Activated naive CD4-positive, alpha-beta T cell treated with anti-CD3 and anti-CD28 coated beads, Interleukin-2, amount 50 U/mL, for 24 hours (primary cell): Measurements from ENCODE around the gene SERPINB7.

Experiments used
- H3K27ac Mint-ChIP-seq: one replicate; pipeline ENCODE4 v1.8.0; 2021; ENCODE audit warnings: mild to moderate bottlenecking, mixed read lengths
- H3K27me3 Mint-ChIP-seq: one replicate; pipeline ENCODE4 v1.8.0; 2021; ENCODE audit warnings: mixed read lengths
- H3K36me3 Mint-ChIP-seq: one replicate; pipeline ENCODE4 v1.8.0; 2021; ENCODE audit warnings: mixed read lengths
- H3K4me1 Mint-ChIP-seq: one replicate; pipeline ENCODE4 v1.8.0; 2021; ENCODE audit warnings: mixed read lengths
- H3K4me3 Mint-ChIP-seq: one replicate; pipeline ENCODE4 v1.8.0; 2021; ENCODE audit warnings: mild to moderate bottlenecking, mixed read lengths
- H3K9me3 Mint-ChIP-seq: one replicate; pipeline ENCODE4 v1.8.0; 2021; ENCODE audit warnings: mixed read lengths

SERPINB7 gene

GRCh38 chr18:63765837-63766236 is 9.4 kb upstream of the SERPINB7 start:
- H3K27ac Mint-ChIP-seq: no peak overlapping the region
- H3K4me3 Mint-ChIP-seq: no peak overlapping the region
- no peaks in the 10 kb centered on the region for H3K9me3 Mint-ChIP-seq
- H3K27me3 Mint-ChIP-seq: peaks cover 4% of the 10 kb centered on the region
- H3K36me3 Mint-ChIP-seq: no peaks in the 10 kb centered on the region
- H3K4me1 Mint-ChIP-seq: no peaks in the 10 kb centered on the region

- Mint-ChIP-seq H3K4me1 (no peaks in the 10 kb centered on the region), H3K36me3 (no peaks in the 10 kb centered on the region), H3K27ac (no peak overlapping the region), H3K4me3 (no peak overlapping the region), H3K9me3 (no peaks in the 10 kb centered on the region), H3K27me3 (peaks cover 4% of the 10 kb centered on the region)
Observed at GRCh38 chr18:63773551-63773950, 1.7 kb upstream of the SERPINB7 start.

GRCh38 chr18:63774511-63774910 is 707 bp upstream of the SERPINB7 start:
- H3K4me3 Mint-ChIP-seq: no peak overlapping the region
- no peak overlapping the region for H3K27ac Mint-ChIP-seq
- H3K36me3 Mint-ChIP-seq: no peaks in the 10 kb centered on the region
- H3K27me3 Mint-ChIP-seq: peaks cover 3% of the 10 kb centered on the region
- H3K4me1 Mint-ChIP-seq: no peaks in the 10 kb centered on the region
- no peaks in the 10 kb centered on the region for H3K9me3 Mint-ChIP-seq

GRCh38 chr18:63779386-63779785 is 4.2 kb downstream of the SERPINB7 start:
- Mint-ChIP-seq H3K4me1 (no peaks in the 10 kb centered on the region), H3K9me3 (no peaks in the 10 kb centered on the region), H3K27ac (no peak overlapping the region), H3K27me3 (peaks cover 4% of the 10 kb centered on the region), H3K36me3 (no peaks in the 10 kb centered on the region), H3K4me3 (no peak overlapping the region)

DNA sequence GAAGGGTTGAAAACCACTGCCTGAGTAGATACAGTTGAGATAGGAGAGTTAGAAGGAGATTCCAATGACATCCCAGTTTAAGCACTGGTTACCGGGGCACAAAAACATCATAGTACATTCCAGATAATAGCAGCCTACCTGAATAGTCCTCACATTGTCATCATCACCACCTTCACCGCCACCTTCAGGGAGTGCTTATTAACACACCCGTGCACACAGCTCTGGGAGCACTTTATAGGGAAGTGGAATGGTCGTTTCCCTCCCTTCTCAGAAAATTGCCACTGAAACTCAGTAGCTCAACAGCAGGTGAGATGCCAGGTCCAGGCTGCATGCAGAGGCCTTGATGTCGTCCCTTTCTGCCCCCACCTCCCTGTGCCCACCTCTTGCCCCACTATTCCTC is 8.2 kb downstream of the SERPINB7 start:
- Mint-ChIP-seq H3K27me3 (peaks cover 2% of the 10 kb centered on the region), H3K27ac (no peak overlapping the region), H3K36me3 (no peaks in the 10 kb centered on the region), H3K9me3 (no peaks in the 10 kb centered on the region), H3K4me1 (no peaks in the 10 kb centered on the region), H3K4me3 (no peak overlapping the region)

GRCh38 chr18:63784787-63785452 is 9.7 kb downstream of the SERPINB7 start:
- H3K27me3 Mint-ChIP-seq: peaks cover 2% of the 10 kb centered on the region
- H3K9me3 Mint-ChIP-seq: no peaks in the 10 kb centered on the region
- no peaks in the 10 kb centered on the region for H3K4me1 Mint-ChIP-seq
- no peaks in the 10 kb centered on the region for H3K36me3 Mint-ChIP-seq
- H3K27ac Mint-ChIP-seq: no peak overlapping the region
- no peak overlapping the region for H3K4me3 Mint-ChIP-seq

GRCh38 chr18:63787673-63788072 is 12.5 kb downstream of the SERPINB7 start:
- Mint-ChIP-seq H3K27me3 (no peaks in the 10 kb centered on the region), H3K9me3 (no peaks in the 10 kb centered on the region), H3K27ac (no peak overlapping the region), H3K4me1 (no peaks in the 10 kb centered on the region), H3K36me3 (no peaks in the 10 kb centered on the region), H3K4me3 (no peak overlapping the region)

DNA sequence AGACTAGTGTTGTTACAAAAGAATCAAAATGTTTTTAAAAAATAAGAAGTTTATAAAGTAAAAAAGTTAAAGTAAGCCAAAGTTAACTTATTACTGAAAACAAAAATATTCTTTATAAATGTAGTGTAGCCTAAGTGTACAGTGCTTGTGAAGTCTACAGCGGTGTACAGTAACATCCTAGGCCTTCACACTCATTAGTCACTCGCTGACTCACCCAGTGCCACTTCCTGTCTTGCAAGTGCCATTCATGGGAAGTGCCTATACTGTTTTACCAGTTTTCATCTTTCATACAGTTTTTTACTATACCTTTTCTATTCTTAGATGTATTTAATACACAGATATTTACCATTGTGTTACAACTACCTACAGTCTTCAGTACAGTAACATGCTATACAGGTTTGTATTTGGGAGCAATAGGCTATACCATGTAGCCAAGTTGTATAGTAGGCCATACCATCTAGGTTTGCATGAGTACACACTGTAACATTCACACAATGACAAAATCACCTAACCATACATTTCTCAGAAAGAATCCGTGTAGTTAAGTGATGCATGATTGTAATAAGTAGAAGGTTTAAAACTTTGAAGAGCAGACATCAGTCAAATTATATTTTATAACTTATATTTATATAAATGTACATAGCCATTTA is 13.4 kb downstream of the SERPINB7 start:
- Mint-ChIP-seq H3K27ac (no peak overlapping the region), H3K27me3 (no peaks in the 10 kb centered on the region), H3K36me3 (no peaks in the 10 kb centered on the region), H3K4me3 (no peak overlapping the region), H3K9me3 (no peaks in the 10 kb centered on the region), H3K4me1 (no peaks in the 10 kb centered on the region)

GRCh38 chr18:63789327-63789726 is 14.1 kb downstream of the SERPINB7 start:
- Mint-ChIP-seq H3K9me3 (no peaks in the 10 kb centered on the region), H3K4me3 (no peak overlapping the region), H3K27me3 (no peaks in the 10 kb centered on the region), H3K36me3 (no peaks in the 10 kb centered on the region), H3K27ac (no peak overlapping the region), H3K4me1 (no peaks in the 10 kb centered on the region)

GRCh38 chr18:63795606-63796005 is 20.4 kb downstream of the SERPINB7 start:
- no peaks in the 10 kb centered on the region for H3K36me3 Mint-ChIP-seq
- H3K4me3 Mint-ChIP-seq: no peak overlapping the region
- no peaks in the 10 kb centered on the region for H3K9me3 Mint-ChIP-seq
- no peak overlapping the region for H3K27ac Mint-ChIP-seq
- H3K27me3 Mint-ChIP-seq: peaks cover 4% of the 10 kb centered on the region
- no peaks in the 10 kb centered on the region for H3K4me1 Mint-ChIP-seq

DNA sequence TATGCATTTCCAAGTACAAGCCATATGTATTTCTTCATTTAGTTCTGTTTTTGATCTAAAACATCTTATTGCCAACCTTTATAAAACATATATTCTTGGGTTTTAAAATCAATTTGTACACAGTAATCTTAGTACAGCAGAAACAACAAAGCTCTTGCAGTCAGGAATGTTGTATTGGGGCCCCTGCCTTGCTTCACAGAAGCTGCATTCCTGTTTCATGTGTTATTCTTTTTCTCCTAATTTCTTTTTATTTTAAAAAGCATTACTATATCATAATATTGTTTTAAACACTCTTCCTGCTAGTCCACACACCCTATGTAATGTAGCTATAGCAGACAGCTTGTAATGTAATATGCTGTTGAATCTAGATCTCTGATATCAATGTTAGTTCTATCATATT is 24.0 kb downstream of the SERPINB7 start:
- Mint-ChIP-seq H3K4me3 (no peak overlapping the region), H3K27ac (no peak overlapping the region), H3K36me3 (no peaks in the 10 kb centered on the region), H3K4me1 (no peaks in the 10 kb centered on the region), H3K9me3 (no peaks in the 10 kb centered on the region), H3K27me3 (peaks cover 4% of the 10 kb centered on the region)

GRCh38 chr18:63801343-63801742 is 26.1 kb downstream of the SERPINB7 start:
- no peak overlapping the region for H3K4me3 Mint-ChIP-seq
- no peaks in the 10 kb centered on the region for H3K9me3 Mint-ChIP-seq
- no peaks in the 10 kb centered on the region for H3K27me3 Mint-ChIP-seq
- H3K27ac Mint-ChIP-seq: no peak overlapping the region
- H3K4me1 Mint-ChIP-seq: no peaks in the 10 kb centered on the region
- no peaks in the 10 kb centered on the region for H3K36me3 Mint-ChIP-seq

GRCh38 chr18:63808125-63808524 is 32.9 kb downstream of the SERPINB7 start:
- no peak overlapping the region for H3K27ac Mint-ChIP-seq
- H3K9me3 Mint-ChIP-seq: no peaks in the 10 kb centered on the region
- peaks cover 2% of the 10 kb centered on the region for H3K27me3 Mint-ChIP-seq
- no peaks in the 10 kb centered on the region for H3K4me1 Mint-ChIP-seq
- H3K36me3 Mint-ChIP-seq: no peaks in the 10 kb centered on the region
- no peak overlapping the region for H3K4me3 Mint-ChIP-seq

DNA sequence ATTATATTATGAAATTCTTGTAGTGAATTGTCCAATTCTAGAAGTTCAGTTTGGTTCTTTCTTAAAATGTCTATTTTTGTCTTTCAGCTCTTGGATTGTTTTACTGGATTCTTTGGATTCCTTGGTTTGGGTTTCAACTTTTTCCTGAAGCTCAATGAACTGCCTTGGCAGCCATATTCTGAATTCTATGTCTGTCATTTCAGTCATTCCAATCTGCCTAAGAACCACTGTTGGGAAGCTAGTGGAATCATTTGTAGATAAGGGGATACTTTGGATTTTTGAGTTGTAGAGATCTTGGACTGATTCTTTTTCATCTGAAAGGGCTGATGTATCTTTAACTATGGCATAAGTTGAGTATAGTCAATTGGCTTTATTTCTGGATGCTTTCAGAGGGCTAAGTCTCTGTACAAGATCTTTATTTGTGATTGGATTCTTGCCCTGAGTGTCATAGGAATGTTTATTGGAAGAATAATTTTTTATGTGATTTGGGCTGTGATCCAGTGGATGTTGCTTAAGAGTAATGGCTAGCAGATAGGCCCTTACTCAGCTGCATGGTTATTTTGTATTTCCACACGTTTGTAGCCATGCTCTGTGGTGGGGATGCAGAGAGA is 42.3 kb downstream of the SERPINB7 start:
- peaks cover 2% of the 10 kb centered on the region for H3K36me3 Mint-ChIP-seq
- no peak overlapping the region for H3K27ac Mint-ChIP-seq
- H3K4me3 Mint-ChIP-seq: no peak overlapping the region
- peaks cover 19% of the 10 kb centered on the region for H3K9me3 Mint-ChIP-seq
- peaks cover 7% of the 10 kb centered on the region for H3K27me3 Mint-ChIP-seq
- H3K4me1 Mint-ChIP-seq: no peaks in the 10 kb centered on the region

GRCh38 chr18:63818212-63818611 is 43.0 kb downstream of the SERPINB7 start:
- H3K27ac Mint-ChIP-seq: no peak overlapping the region

DNA sequence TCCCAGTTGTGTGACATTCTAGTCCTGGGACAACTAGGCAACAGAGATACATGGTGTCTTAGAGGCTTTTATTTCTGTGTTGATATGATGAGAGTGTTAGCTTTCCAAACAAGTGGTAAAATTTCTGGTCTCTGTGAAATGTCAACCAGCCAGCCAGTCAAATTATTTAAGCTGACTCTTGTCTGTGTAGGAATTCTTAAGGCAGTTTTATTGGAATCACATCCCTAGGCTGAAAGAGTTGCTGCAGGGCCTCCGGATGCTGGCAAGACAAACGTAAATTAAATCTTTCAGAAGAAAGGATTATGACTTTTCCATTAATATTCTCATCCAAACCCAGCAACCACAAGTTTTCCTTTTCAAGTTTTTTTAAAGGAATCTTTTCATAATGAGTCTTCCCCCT is 44.6 kb downstream of the SERPINB7 start:
- H3K36me3 Mint-ChIP-seq: peaks cover 2% of the 10 kb centered on the region
- H3K27ac Mint-ChIP-seq: no peak overlapping the region
- peaks cover 19% of the 10 kb centered on the region for H3K9me3 Mint-ChIP-seq
- H3K27me3 Mint-ChIP-seq: peaks cover 8% of the 10 kb centered on the region
- no peaks in the 10 kb centered on the region for H3K4me1 Mint-ChIP-seq
- H3K4me3 Mint-ChIP-seq: no peak overlapping the region

More at GRCh38 chr18:63818212-63818611, 43.0 kb downstream of the SERPINB7 start:
- Mint-ChIP-seq H3K27me3 (peaks cover 7% of the 10 kb centered on the region), H3K36me3 (peaks cover 2% of the 10 kb centered on the region), H3K4me1 (no peaks in the 10 kb centered on the region), H3K9me3 (peaks cover 19% of the 10 kb centered on the region), H3K4me3 (no peak overlapping the region)
